ENCODE measurements around the gene CRX. TPM values are rescaled to one million over a fixed set of nuclear protein-coding genes. Genes with fewer than 3 reads are reported as not detected.
"Not testable (repeated sequence)": the region's sequence is repeated elsewhere in the genome, so short reads cannot be mapped to it uniquely, and the experiment has no call there.

CRX gene
- total RNA-seq, result not detected in 2 replicates
- long read RNA-seq, result 0 reads

GRCh38 chr19:47821460-47822020 lies at the start of gene CRX:
Gene CRX, plus strand, starts transcription at chr19:47821937. Its CDS starts 12,507 bp downstream, at chr19:47834444.
- no peak within 1 kb of the TSS for H3K27ac Mint-ChIP-seq (ENCODE audit: unreplicated experiment)
- peaks cover 2% of the 10 kb centered on the region for H3K9me3 Mint-ChIP-seq (ENCODE audit: unreplicated experiment)
- DNase-seq (ENCODE audit: extremely low spot score, unreplicated experiment), result no peak
- H3K36me3 Mint-ChIP-seq (ENCODE audit: unreplicated experiment), result no peaks in the 10 kb centered on the region
- H3K4me1 Mint-ChIP-seq (ENCODE audit: unreplicated experiment), result peaks cover 3% of the 10 kb centered on the region
- H3K27me3 Mint-ChIP-seq (ENCODE audit: unreplicated experiment), result peaks cover 31% of the 10 kb centered on the region
- no peak for TF ChIP-seq CTCF (IDR thresholded peaks at IDR 0.05)
- H3K4me3 Mint-ChIP-seq (ENCODE audit: unreplicated experiment), result no peak within 1 kb of the TSS

GRCh38 chr19:47776568-47776967 lies 45.2 kb upstream of the CRX start:
- H3K36me3 Mint-ChIP-seq (ENCODE audit: unreplicated experiment), result peaks cover 5% of the 10 kb centered on the region
- no peaks in the 10 kb centered on the region for H3K27me3 Mint-ChIP-seq (ENCODE audit: unreplicated experiment)
- no peak overlapping the region for H3K27ac Mint-ChIP-seq (ENCODE audit: unreplicated experiment)
- TF ChIP-seq CTCF (IDR thresholded peaks at IDR 0.05), result no peak
- DNase-seq (ENCODE audit: extremely low spot score, unreplicated experiment), result no peak
- H3K9me3 Mint-ChIP-seq (ENCODE audit: unreplicated experiment), result no peaks in the 10 kb centered on the region
- peaks cover 27% of the 10 kb centered on the region for H3K4me1 Mint-ChIP-seq (ENCODE audit: unreplicated experiment)
- peak overlapping the region; percentile 44 for H3K4me3 Mint-ChIP-seq (ENCODE audit: unreplicated experiment)

GRCh38 chr19:47777245-47778048 lies 44.3 kb upstream of the CRX start:
- not testable (repeated sequence) for H3K9me3 Mint-ChIP-seq (ENCODE audit: unreplicated experiment); DNase-seq (ENCODE audit: extremely low spot score, unreplicated experiment); H3K27me3 Mint-ChIP-seq (ENCODE audit: unreplicated experiment)
- peak overlapping the region; percentile 99 for H3K4me3 Mint-ChIP-seq (ENCODE audit: unreplicated experiment)
- peak overlapping the region; percentile 95 for H3K27ac Mint-ChIP-seq (ENCODE audit: unreplicated experiment)
- peaks cover 14% of the 10 kb centered on the region for H3K36me3 Mint-ChIP-seq (ENCODE audit: unreplicated experiment)
- H3K4me1 Mint-ChIP-seq (ENCODE audit: unreplicated experiment), result peaks cover 27% of the 10 kb centered on the region

GRCh38 chr19:47778049-47778953 lies 43.4 kb upstream of the CRX start, which contains the start of gene SELENOW:
Gene SELENOW, plus strand, starts transcription at chr19:47778703. Its CDS starts 83 bp downstream, at chr19:47778786.
- peak; percentile 93 for DNase-seq (ENCODE audit: extremely low spot score, unreplicated experiment)
- H3K36me3 Mint-ChIP-seq (ENCODE audit: unreplicated experiment), result peaks cover 15% of the 10 kb centered on the region
- no peak for TF ChIP-seq CTCF (IDR thresholded peaks at IDR 0.05)
- no peaks in the 10 kb centered on the region for H3K9me3 Mint-ChIP-seq (ENCODE audit: unreplicated experiment)
- H3K4me1 Mint-ChIP-seq (ENCODE audit: unreplicated experiment), result peaks cover 27% of the 10 kb centered on the region
- peak within 1 kb of the TSS; percentile 95 for H3K27ac Mint-ChIP-seq (ENCODE audit: unreplicated experiment)
- no peaks in the 10 kb centered on the region for H3K27me3 Mint-ChIP-seq (ENCODE audit: unreplicated experiment)
- H3K4me3 Mint-ChIP-seq (ENCODE audit: unreplicated experiment), result peak within 1 kb of the TSS; percentile 99

GRCh38 chr19:47778954-47779351 lies 42.8 kb upstream of the CRX start:
- H3K4me1 Mint-ChIP-seq (ENCODE audit: unreplicated experiment), result peaks cover 27% of the 10 kb centered on the region
- TF ChIP-seq CTCF (IDR thresholded peaks at IDR 0.05), result no peak
- H3K27me3 Mint-ChIP-seq (ENCODE audit: unreplicated experiment), result no peaks in the 10 kb centered on the region
- no peaks in the 10 kb centered on the region for H3K9me3 Mint-ChIP-seq (ENCODE audit: unreplicated experiment)
- no peak for DNase-seq (ENCODE audit: extremely low spot score, unreplicated experiment)
- peaks cover 19% of the 10 kb centered on the region for H3K36me3 Mint-ChIP-seq (ENCODE audit: unreplicated experiment)
- peak overlapping the region; percentile 99 for H3K4me3 Mint-ChIP-seq (ENCODE audit: unreplicated experiment)
- peak overlapping the region; percentile 95 for H3K27ac Mint-ChIP-seq (ENCODE audit: unreplicated experiment)
